Natural killer cell (primary cell): ENCODE measurements around the gene C9orf78. TPM values are rescaled to one million over a fixed set of nuclear protein-coding genes. Genes with fewer than 3 reads are reported as not detected.

Experiments used
- ATAC-seq, 3 donors: fragments of 150-1000 bp in 2 of 3; fragments of 200-7000 bp in 1 of 3; cut with Tn5 transposase; 1 replicate in 1 of 3; 2 replicates in 2 of 3; pipeline ENCODE4 v1.10.0; 2021; ENCODE audit warnings: mild to moderate bottlenecking in 2 of 3, moderate library complexity in 2 of 3
- DNase-seq, 2 donors: peaks; one replicate each; pipeline versions ENCODE4 v3.0.0 to v3.0.0-alpha.2; 2013 to 2021; ENCODE audit warnings: mixed read lengths in 1 of 2
- H3K27ac ChIP-seq: one replicate; pipeline ENCODE4 v1.5.1; 2013; ENCODE audit warnings: mild to moderate bottlenecking, low read length
- H3K27me3 ChIP-seq: one replicate; pipeline ENCODE4 v1.6.1; 2013; ENCODE audit warnings: low read length; ENCODE audit not compliant: control insufficient read depth, insufficient read depth
- H3K36me3 ChIP-seq: one replicate; pipeline ENCODE4 v1.6.1; 2013; ENCODE audit warnings: low read length; ENCODE audit not compliant: control insufficient read depth, insufficient read depth
- H3K4me1 ChIP-seq: one replicate; pipeline ENCODE4 v1.6.1; 2013; ENCODE audit warnings: low read length; ENCODE audit not compliant: control insufficient read depth, insufficient read depth
- H3K4me3 ChIP-seq: one replicate; pipeline ENCODE4 v1.5.1; 2013; ENCODE audit warnings: low read length
- H3K9me3 ChIP-seq: one replicate; pipeline ENCODE4 v1.6.1; 2013; ENCODE audit warnings: low read length; ENCODE audit not compliant: control insufficient read depth, insufficient read depth
- H3K27ac Mint-ChIP-seq, 2 donors: one replicate each; pipeline ENCODE4 v1.8.0; 2022; ENCODE audit warnings: mild to moderate bottlenecking in 2 of 2, mixed read lengths in 2 of 2, moderate library complexity in 1 of 2
- H3K27me3 Mint-ChIP-seq, 2 donors: one replicate each; pipeline ENCODE4 v1.8.0; 2022; ENCODE audit warnings: low read depth in 2 of 2, mixed read lengths in 2 of 2
- H3K36me3 Mint-ChIP-seq: one replicate; pipeline ENCODE4 v1.8.0; 2022; ENCODE audit warnings: mixed read lengths
- H3K4me1 Mint-ChIP-seq, 2 donors: one replicate each; pipeline ENCODE4 v1.8.0; 2022; ENCODE audit warnings: mixed read lengths in 2 of 2
- H3K4me3 Mint-ChIP-seq: one replicate; pipeline ENCODE4 v1.8.0; 2022; ENCODE audit warnings: mild to moderate bottlenecking, moderate library complexity, mixed read lengths
- H3K9me3 Mint-ChIP-seq, 2 donors: one replicate each; pipeline ENCODE4 v1.8.0; 2022; ENCODE audit warnings: mixed read lengths in 2 of 2
- CTCF ChIP-seq: fragments of 200-600 bp; IDR thresholded peaks from one replicate; pipeline ENCODE4 v1.8.0; 2022; ENCODE audit warnings: antibody characterized with exemption
- WGBS: methylation state at CpG from one replicate; pipeline ENCODE4 v1.1.7; 2013; ENCODE audit warnings: missing lambda C conversion rate; ENCODE audit not compliant: insufficient coverage; 5-methylcytosine and 5-hydroxymethylcytosine counted together
- intact Hi-C: fragments of 100-400 bp; cut with micrococcal nuclease; formaldehyde crosslinking; loops from one replicate; pipeline ENCODE4 v1.14.2; 2022
- total RNA-seq, 4 donors: library from RNA; stranded (reverse); fragments of 120-200 nt in 1 of 4; gene quantifications; one replicate each; pipeline versions ENCODE4 v1.2.3 to v1.2.4, GENCODE V29; 2013 to 2022

Gene C9orf78
- total RNA-seq, 3 donors from 2014 or later (not counting 1 experiment from before 2014, with no cell fraction given), result 93.7 to 97.9 (median 97.6) TPM

GRCh38 chr9:129868023-129868871, 33.2 kb upstream of the C9orf78 start:
- Histone ChIP-seq H3K36me3 (peaks cover 27% of the 10 kb centered on the region), H3K27me3 (no peaks in the 10 kb centered on the region), H3K4me1 (peaks cover 59% of the 10 kb centered on the region), H3K9me3 (no peaks in the 10 kb centered on the region), H3K4me3 (no peak overlapping the region), H3K27ac (peak overlapping the region; percentile 85)
- peak overlapping the region; percentile 85 to 92 for H3K27ac Mint-ChIP-seq
- intact Hi-C loops, result loop anchor here (5.0 to 10.0 kb wide), 2 partner anchors 259 to 1867 kb away; no protein-coding TSS in a partner anchor
- ATAC-seq, result peak in 1 of 3 donors; percentile 2
- H3K27me3 Mint-ChIP-seq, result no peaks in the 10 kb centered on the region
- peak in 1 of 2 donors; percentile 33 for DNase-seq
- peaks cover 58 to 60% of the 10 kb centered on the region in 2 donors for H3K4me1 Mint-ChIP-seq
- 88% methylated on average over 48 of the region's 48 CpGs for WGBS
- H3K36me3 Mint-ChIP-seq, result no peaks in the 10 kb centered on the region
- peak overlapping the region; percentile 65 for H3K4me3 Mint-ChIP-seq
- no peaks in the 10 kb centered on the region for H3K9me3 Mint-ChIP-seq
- no peak for TF ChIP-seq CTCF

- Mint-ChIP-seq H3K4me3 (peak overlapping the region; percentile 64), H3K36me3 (no peaks in the 10 kb centered on the region), H3K4me1 (peaks cover 62 to 69% of the 10 kb centered on the region in 2 donors), H3K9me3 (no peaks in the 10 kb centered on the region), H3K27ac (peak overlapping the region; percentile 85 to 92), H3K27me3 (no peaks in the 10 kb centered on the region)
- intact Hi-C loops, result loop anchor here (5.0 to 10.0 kb wide), 2 partner anchors 260 to 1867 kb away; no protein-coding TSS in a partner anchor
- no peak for TF ChIP-seq CTCF
- DNase-seq (peak in 1 of 2 donors; percentile 55), ATAC-seq (no peak)
- no peaks in the 10 kb centered on the region for H3K27me3 ChIP-seq
- no peaks in the 10 kb centered on the region for H3K9me3 ChIP-seq
- no peak overlapping the region for H3K27ac ChIP-seq
- no peak overlapping the region for H3K4me3 ChIP-seq
- H3K36me3 ChIP-seq, result peaks cover 27% of the 10 kb centered on the region
- 81% methylated on average over 16 of the region's 17 CpGs for WGBS
- H3K4me1 ChIP-seq, result peaks cover 68% of the 10 kb centered on the region
Observed at GRCh38 chr9:129867136-129868022, 32.3 kb upstream of the C9orf78 start.

- DNase-seq (peak in 1 of 2 donors; percentile 86), ATAC-seq (no peak)
- intact Hi-C loops, result loop anchor here (5.0 to 10.0 kb wide), 2 partner anchors 261 to 1868 kb away; no protein-coding TSS in a partner anchor
- no peak for TF ChIP-seq CTCF
- peak overlapping the region; percentile 85 to 92 for H3K27ac Mint-ChIP-seq
- H3K4me3 ChIP-seq, result no peak overlapping the region
- no peaks in the 10 kb centered on the region for H3K9me3 ChIP-seq
- H3K27ac ChIP-seq, result no peak overlapping the region
- H3K9me3 Mint-ChIP-seq, result no peaks in the 10 kb centered on the region
- no peaks in the 10 kb centered on the region for H3K27me3 ChIP-seq
- H3K4me3 Mint-ChIP-seq, result peak overlapping the region; percentile 52
- peaks cover 61 to 74% of the 10 kb centered on the region in 2 donors for H3K4me1 Mint-ChIP-seq
- no peaks in the 10 kb centered on the region for H3K36me3 Mint-ChIP-seq
- 79% methylated on average over 17 of the region's 17 CpGs for WGBS
- H3K27me3 Mint-ChIP-seq, result no peaks in the 10 kb centered on the region
- peaks cover 76% of the 10 kb centered on the region for H3K4me1 ChIP-seq
- H3K36me3 ChIP-seq, result peaks cover 32% of the 10 kb centered on the region
Observed at GRCh38 chr9:129866394-129867135, 31.5 kb upstream of the C9orf78 start.
